T-helper 17 cell (primary cell): Measurements from ENCODE around the gene TRMT112. TPM values are rescaled to one million over a fixed set of nuclear protein-coding genes. Genes with fewer than 3 reads are reported as not detected.

Source experiments
- ATAC-seq: fragments of 150-1000 bp; cut with Tn5 transposase; 2 replicates; pipeline ENCODE4 v1.10.0; 2021; ENCODE audit warnings: mild to moderate bottlenecking, moderate library complexity
- DNase-seq, 3 donors: peaks; one replicate each; pipeline versions ENCODE4 v3.0.0 to v3.0.0-alpha.2; 2020 to 2021
- H3K9me3 ChIP-seq: one replicate; pipeline ENCODE4 v1.7.0; 2013; ENCODE audit warnings: low read length, mild to moderate bottlenecking; ENCODE audit not compliant: control insufficient read depth, poor library complexity, severe bottlenecking
- H3K27ac Mint-ChIP-seq: one replicate; pipeline ENCODE4 v1.8.0; 2022; ENCODE audit warnings: mild to moderate bottlenecking, moderate library complexity, mixed read lengths
- H3K27me3 Mint-ChIP-seq: one replicate; pipeline ENCODE4 v1.8.0; 2022; ENCODE audit warnings: mixed read lengths
- H3K36me3 Mint-ChIP-seq: one replicate; pipeline ENCODE4 v1.8.0; 2022; ENCODE audit warnings: low read depth, mixed read lengths
- H3K4me1 Mint-ChIP-seq: one replicate; pipeline ENCODE4 v1.8.0; 2022; ENCODE audit warnings: mild to moderate bottlenecking, mixed read lengths
- H3K4me3 Mint-ChIP-seq: one replicate; pipeline ENCODE4 v1.8.0; 2022; ENCODE audit warnings: mild to moderate bottlenecking, moderate library complexity, mixed read lengths
- total RNA-seq, 4 donors: library from RNA in 2 of 4; stranded (reverse) in 2 of 4; gene quantifications; one replicate each; pipeline ENCODE4 v1.2.3 and lab custom pipeline; 2022 to 2026

Gene TRMT112
- total RNA-seq, 2 donors from 2014 or later, result 95.4 to 110 TPM

DNA sequence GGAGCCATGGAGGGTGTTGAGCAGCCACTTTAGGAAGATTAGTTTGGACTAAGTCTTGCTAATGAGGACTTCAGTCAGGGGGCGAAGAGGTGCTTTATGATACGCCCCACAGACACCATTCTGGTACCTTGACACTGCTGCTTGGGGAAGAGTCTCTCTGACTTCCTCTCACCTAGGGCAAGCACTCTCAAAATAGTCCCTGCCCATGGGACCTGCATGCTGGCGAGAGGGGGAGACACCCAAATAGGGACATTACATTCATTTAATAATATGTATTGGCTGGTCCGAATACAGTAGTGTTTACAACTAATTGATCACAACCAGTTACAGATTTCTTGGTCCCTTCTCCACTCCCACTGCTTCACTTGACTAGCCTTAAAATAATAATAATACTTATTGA is 21.6 kb downstream of the TRMT112 start:
- Mint-ChIP-seq H3K4me3 (no peak overlapping the region), H3K36me3 (peaks cover 2% of the 10 kb centered on the region), H3K27me3 (peaks cover 64% of the 10 kb centered on the region), H3K27ac (no peak overlapping the region), H3K4me1 (peaks cover 27% of the 10 kb centered on the region)
- ATAC-seq, result no peak
- no peak for DNase-seq
- H3K9me3 ChIP-seq, result no peaks in the 10 kb centered on the region

DNA sequence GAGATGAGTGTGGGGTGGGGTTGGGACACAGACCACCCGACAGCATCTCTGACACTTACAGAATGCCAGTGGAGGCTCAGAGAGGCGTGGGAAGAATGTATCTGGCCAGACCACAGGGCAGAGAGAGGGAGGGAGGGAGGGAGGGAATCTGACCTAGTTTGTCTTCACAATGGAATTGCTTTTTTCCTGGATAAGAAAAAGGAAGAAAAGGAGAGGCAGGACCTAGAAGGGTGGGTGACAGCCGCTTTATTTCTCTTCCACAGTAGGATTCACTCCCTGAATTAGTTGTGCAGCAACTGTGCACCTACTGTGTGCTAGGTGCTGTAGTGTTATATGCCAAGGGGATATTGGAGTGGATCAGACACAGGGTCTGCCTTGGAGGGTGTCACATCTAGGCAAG is 22.6 kb downstream of the TRMT112 start:
- H3K36me3 Mint-ChIP-seq, result peaks cover 4% of the 10 kb centered on the region
- H3K27me3 Mint-ChIP-seq, result peaks cover 61% of the 10 kb centered on the region
- no peak for DNase-seq

DNA sequence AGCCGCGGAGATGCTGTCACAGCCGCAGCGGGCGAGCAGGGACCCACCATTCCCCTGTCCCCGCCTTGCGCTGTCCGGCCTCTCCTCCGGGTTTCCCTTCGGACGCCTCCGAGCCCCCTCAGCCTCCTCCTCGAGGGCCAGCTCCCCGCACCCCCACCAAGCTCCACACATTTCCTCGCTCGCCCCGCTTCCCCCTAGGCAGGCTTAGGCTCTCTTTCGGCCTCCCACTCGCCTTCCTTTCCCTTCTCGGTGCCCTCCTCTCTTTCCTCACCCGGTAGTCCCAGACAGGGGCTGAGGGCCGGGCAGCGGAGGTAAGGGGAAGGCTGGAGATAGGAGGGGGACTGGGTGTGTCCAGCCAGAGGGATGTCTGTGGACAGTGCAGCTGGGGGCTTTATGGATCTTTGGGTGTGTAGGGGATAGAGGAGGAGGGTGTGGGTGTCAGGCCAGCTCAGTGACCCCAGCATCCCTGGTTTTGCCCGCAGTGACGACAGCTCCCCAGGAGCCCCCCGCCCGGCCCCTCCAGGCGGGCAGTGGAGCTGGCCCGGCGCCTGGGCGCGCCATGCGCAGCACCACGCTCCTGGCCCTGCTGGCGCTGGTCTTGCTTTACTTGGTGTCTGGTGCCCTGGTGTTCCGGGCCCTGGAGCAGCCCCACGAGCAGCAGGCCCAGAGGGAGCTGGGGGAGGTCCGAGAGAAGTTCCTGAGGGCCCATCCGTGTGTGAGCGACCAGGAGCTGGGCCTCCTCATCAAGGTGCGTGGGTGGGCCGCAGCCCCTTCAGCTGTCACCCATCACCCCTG is 24.7 kb downstream of the TRMT112 start:
- H3K27ac Mint-ChIP-seq, result no peak overlapping the region
- DNase-seq (no peak), ATAC-seq (peak; percentile 13)
- H3K4me1 Mint-ChIP-seq, result peaks cover 18% of the 10 kb centered on the region
- H3K36me3 Mint-ChIP-seq, result peaks cover 2% of the 10 kb centered on the region
- peaks cover 48% of the 10 kb centered on the region for H3K27me3 Mint-ChIP-seq
- no peaks in the 10 kb centered on the region for H3K9me3 ChIP-seq
- H3K4me3 Mint-ChIP-seq, result peak overlapping the region; percentile 83

More for the DNA sequence above, 22.6 kb downstream of the TRMT112 start:
- H3K9me3 ChIP-seq, result no peaks in the 10 kb centered on the region
- peaks cover 25% of the 10 kb centered on the region for H3K4me1 Mint-ChIP-seq
- no peak for ATAC-seq
- H3K4me3 Mint-ChIP-seq, result no peak overlapping the region
- peak overlapping the region; percentile 56 for H3K27ac Mint-ChIP-seq

DNA sequence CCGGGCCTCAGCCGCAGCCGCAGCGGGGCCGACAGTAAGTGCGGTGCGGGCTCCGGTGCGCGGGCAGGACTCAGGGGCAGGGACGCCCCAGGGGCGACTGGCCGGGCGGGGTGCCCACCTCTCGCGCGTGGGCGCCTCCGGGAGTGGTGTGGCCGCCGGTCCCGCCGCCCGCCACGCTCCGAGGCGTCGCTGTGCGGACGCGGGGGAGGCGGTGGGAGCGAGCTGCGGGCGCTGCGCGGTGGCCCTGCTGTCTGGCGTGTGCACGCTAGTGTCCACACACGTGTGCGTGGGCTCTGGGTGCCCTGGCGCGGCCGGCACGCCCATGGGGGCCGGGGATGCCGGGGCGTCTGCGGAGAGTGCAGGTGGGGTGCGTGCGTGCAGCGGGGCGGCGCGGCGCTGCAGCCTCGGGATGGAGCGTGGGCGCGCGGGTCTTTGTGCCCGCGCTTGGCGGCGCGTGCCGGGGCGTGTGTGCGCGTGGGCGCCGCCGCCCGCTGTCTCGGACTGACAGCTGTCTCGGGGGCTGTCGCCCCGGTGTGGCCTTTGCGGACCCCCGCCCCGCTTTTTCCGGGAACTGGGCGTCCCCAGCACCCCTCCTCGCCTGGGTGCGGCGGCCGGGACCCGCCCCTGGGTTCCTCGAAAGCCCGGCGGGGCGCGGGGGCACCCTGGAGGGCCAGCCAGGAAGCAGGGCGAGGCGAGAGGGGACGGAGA is 25.5 kb downstream of the TRMT112 start:
- peaks cover 41% of the 10 kb centered on the region for H3K27me3 Mint-ChIP-seq
- ATAC-seq (peak; percentile 62), DNase-seq (no peak)
- no peak overlapping the region for H3K27ac Mint-ChIP-seq
- peaks cover 14% of the 10 kb centered on the region for H3K4me1 Mint-ChIP-seq
- peak overlapping the region; percentile 83 for H3K4me3 Mint-ChIP-seq
- H3K9me3 ChIP-seq, result no peaks in the 10 kb centered on the region
- H3K36me3 Mint-ChIP-seq, result peaks cover 2% of the 10 kb centered on the region

DNA sequence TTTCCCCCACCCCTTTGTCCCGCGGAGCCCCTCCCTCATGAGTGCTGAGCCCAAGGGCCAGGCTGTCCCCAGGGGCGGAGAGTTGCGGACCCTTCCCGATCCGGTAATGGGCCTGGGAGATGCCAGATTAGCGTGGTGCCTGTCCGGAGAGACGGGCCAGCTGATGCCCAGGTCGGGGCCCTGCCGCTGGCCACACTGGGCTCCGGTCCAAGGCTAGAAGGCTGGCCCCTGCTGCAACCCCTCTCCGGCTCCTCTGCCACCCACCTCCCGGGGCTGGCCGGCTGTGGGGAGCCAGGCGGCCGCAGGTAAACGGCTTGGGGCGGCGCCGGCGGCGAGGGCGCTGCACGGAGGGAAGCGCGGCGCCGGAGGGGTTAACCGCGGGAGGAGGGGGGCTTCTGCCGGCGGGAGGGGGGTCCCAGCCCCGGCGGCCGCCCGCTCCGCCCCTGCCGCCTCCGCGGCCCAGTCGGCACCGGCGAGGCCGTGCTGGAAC is 26.1 kb downstream of the TRMT112 start, which contains the start of gene KCNK4:
Gene KCNK4 (plus strand): TSS at position 41 of the 490 bp plus-strand sequence. CDS start 1,717 bp downstream, outside the sequence.
- peak within 1 kb of the TSS; percentile 68 for H3K4me3 Mint-ChIP-seq
- peaks cover 20% of the 10 kb centered on the region for H3K4me1 Mint-ChIP-seq
- H3K27me3 Mint-ChIP-seq, result peaks cover 35% of the 10 kb centered on the region
- ATAC-seq (no peak), DNase-seq (no peak)
- H3K27ac Mint-ChIP-seq, result peak within 1 kb of the TSS; percentile 84
- no peaks in the 10 kb centered on the region for H3K9me3 ChIP-seq
- peaks cover 2% of the 10 kb centered on the region for H3K36me3 Mint-ChIP-seq

DNA sequence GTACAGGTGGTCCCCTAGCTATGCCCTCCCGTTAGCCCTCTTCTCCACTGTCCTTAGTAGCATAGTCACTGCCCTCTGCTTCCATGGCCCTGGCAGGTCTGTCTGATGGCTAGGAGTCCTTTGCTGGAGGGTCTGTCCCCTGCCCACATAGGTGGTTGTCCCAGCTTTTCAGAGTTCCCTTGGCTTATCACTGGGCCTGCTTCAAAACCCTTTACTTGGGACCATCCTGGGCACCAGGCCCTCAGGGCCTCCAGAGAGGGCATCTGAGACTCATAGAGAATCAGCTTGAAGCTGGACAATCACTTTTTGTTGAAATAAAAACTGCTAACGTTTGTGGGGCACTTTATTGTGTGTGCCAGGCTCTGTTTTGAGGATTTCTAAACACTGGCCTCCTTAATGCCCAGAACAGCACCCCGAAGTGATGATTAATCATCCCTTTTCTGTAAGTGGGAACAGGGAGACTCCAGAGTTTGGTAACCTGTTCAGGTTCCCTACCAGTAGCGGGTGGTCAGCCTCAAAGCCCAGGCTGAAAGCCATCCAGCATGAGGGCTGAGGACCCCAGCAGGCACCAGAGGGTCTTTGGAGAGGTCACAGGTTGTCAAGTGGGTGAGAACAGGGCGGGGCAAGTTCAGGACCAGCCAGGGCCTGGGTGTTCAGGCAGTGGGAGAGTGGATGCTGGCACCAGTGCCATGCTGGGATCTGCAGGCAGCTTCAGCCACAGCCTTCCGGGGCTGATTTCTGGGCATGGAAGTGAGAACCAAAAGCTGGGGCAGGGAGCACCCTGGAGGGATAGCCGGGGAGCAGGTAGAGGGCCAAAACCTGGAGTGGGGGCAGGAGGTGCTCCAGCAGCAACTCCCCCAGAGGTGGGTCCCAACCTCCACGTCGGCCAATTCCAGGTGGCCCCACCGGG is 26.8 kb downstream of the TRMT112 start:
- H3K9me3 ChIP-seq, result no peaks in the 10 kb centered on the region
- Mint-ChIP-seq H3K4me3 (peak overlapping the region; percentile 68), H3K4me1 (peaks cover 22% of the 10 kb centered on the region), H3K27ac (peak overlapping the region; percentile 84), H3K36me3 (peaks cover 2% of the 10 kb centered on the region), H3K27me3 (peaks cover 33% of the 10 kb centered on the region)
- no peak for DNase-seq
- ATAC-seq, result no peak

DNA sequence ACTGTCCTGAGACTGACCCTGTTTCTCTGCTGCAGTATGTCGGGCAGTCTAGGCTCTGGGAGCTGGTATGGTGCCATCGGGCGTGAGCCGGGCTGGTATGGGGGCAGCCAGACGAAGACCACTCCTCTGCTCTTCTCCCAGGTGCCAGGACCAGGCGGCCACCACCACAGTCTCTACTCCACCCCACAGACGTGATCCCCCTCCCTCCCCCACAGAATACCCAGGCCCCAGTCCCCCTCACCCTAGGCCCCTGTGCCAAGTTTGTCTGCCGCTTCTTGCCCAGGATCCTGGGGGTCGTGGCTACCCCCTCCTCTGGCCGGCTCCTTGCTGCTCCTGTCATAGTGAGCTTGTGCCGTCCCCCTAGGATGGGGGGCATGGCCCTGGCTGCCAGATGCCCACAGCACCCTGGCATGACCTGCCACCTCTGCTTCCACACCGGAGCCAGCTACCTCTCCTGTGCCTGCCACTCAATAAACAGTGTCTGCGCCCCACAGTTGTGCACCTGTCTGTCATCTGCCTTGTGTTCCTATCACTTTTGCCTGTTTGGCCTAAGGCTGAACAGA is 28.3 kb downstream of the TRMT112 start:
- Mint-ChIP-seq H3K4me1 (peaks cover 20% of the 10 kb centered on the region), H3K27me3 (peaks cover 23% of the 10 kb centered on the region), H3K36me3 (peaks cover 2% of the 10 kb centered on the region), H3K27ac (no peak overlapping the region), H3K4me3 (peak overlapping the region; percentile 3)
- ATAC-seq (no peak), DNase-seq (no peak)
- no peaks in the 10 kb centered on the region for H3K9me3 ChIP-seq

DNA sequence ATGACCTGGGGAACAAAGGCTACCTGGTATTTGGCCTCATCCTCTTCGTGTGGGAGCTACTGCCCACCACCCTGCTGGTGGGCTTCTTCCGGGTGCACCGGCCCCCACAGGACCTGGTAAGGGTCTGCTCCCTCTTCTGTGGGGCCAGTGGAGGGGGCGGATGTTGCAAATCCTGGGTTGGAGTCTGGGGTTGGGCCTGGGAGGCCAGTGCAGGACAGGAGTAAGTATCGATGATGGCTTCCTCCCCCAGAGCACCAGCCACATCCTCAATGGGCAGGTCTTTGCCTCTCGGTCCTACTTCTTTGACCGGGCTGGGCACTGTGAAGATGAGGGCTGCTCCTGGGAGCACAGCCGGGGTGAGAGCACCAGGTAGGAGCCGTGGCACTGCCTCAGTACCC is 29.0 kb downstream of the TRMT112 start:
- Mint-ChIP-seq H3K4me1 (peaks cover 20% of the 10 kb centered on the region), H3K27me3 (peaks cover 15% of the 10 kb centered on the region), H3K36me3 (peaks cover 2% of the 10 kb centered on the region), H3K27ac (peak overlapping the region; percentile 29), H3K4me3 (no peak overlapping the region)
- ATAC-seq, result no peak
- no peak for DNase-seq
- H3K9me3 ChIP-seq, result no peaks in the 10 kb centered on the region

DNA sequence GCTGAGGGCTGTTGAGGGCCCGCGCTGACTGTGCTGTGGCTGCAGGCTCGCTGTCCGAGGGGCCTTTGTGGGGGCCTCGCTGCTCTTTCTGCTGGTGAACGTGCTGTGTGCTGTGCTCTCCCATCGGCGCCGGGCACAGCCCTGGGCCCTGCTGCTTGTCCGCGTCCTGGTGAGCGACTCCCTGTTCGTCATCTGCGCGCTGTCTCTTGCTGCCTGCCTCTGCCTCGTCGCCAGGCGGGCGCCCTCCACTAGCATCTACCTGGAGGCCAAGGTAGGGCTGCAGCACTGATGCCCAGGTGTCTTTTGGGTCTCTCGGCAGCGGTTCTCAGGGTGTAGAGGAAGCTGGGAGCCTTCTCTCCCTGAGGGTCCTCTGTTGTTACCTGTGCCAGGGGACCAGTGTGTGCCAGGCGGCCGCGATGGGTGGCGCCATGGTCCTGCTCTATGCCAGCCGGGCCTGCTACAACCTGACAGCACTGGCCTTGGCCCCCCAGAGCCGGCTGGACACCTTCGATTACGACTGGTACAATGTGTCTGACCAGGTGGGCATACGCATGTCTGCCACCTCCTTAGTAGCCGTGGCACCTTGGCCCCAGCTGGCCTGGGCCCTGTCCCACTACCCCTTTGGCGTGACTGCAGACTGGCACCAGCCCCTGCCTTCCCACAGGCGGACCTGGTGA is 29.5 kb downstream of the TRMT112 start:
- no peak for DNase-seq
- H3K4me1 Mint-ChIP-seq, result peaks cover 22% of the 10 kb centered on the region
- no peaks in the 10 kb centered on the region for H3K9me3 ChIP-seq
- no peak for ATAC-seq
- peak overlapping the region; percentile 29 for H3K27ac Mint-ChIP-seq
- no peak overlapping the region for H3K4me3 Mint-ChIP-seq
- H3K36me3 Mint-ChIP-seq, result peaks cover 2% of the 10 kb centered on the region
- peaks cover 10% of the 10 kb centered on the region for H3K27me3 Mint-ChIP-seq

DNA sequence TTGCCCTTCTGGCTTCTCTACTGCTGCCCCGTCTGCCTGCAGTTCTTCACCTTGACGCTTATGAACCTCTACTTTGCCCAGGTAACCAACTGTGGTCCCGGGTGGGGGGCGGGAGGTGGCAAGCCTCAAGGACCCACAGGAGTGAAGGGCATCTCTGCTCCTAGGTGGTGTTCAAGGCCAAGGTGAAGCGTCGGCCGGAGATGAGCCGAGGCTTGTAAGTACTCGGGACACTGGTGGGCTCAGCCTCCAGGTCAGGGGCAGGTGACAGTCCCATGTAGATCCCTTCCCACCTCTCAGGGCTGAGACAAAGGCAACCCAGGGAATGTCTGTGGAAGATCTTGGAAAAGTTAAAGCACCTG is 30.6 kb downstream of the TRMT112 start:
- Mint-ChIP-seq H3K4me1 (peaks cover 23% of the 10 kb centered on the region), H3K27me3 (peaks cover 8% of the 10 kb centered on the region), H3K36me3 (peaks cover 2% of the 10 kb centered on the region), H3K4me3 (peak overlapping the region; percentile 85), H3K27ac (peak overlapping the region; percentile 95)
- no peak for ATAC-seq
- DNase-seq, result no peak
- H3K9me3 ChIP-seq, result no peaks in the 10 kb centered on the region

DNA sequence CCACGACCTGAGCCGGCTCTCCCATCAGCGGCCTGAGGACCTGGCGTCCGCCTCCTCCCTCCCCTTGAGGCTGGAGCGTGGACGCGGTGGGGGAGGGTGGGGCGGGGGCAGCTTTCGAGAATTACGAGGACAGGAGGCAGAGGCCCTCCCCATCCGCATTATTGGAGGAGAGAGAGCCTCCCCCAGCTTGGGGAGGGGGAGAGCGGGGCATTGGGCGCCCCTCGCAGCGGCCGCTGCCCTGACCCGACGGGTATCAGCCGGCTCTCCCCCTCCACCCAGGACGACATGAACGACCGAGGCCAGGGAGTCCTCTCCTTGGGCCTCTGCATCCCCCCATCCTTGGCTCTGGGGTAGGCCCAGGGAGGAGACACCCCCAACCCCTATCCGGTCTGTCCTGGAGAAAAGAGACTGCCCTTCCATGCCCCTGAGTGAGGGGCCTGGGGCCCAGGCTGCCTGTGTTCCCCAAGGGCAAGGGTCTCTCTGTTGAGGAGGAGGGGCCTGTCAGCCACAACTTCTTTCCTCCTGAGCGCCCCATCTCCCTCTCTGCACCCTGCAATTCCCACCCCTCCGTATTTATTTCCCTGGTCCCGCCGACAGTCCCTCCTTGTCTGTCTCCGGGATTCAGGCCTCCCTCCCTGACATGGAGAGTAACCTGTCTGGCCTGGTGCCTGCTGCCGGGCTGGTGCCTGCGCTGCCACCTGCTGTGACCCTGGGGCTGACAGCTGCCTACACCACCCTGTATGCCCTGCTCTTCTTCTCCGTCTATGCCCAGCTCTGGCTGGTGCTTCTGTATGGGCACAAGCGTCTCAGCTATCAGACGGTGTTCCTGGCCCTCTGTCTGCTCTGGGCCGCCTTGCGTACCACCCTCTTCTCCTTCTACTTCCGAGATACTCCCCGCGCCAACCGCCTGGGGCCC is 31.2 kb downstream of the TRMT112 start:
- no peak for DNase-seq
- Mint-ChIP-seq H3K27ac (peak overlapping the region; percentile 95), H3K36me3 (peaks cover 2% of the 10 kb centered on the region), H3K4me1 (peaks cover 24% of the 10 kb centered on the region), H3K27me3 (peaks cover 8% of the 10 kb centered on the region), H3K4me3 (peak overlapping the region; percentile 89)
- H3K9me3 ChIP-seq, result no peaks in the 10 kb centered on the region
- ATAC-seq, result no peak
